VCaP (cell line): ENCODE measurements around the gene PLEKHA6.
"Not testable (repeated sequence)": the region's sequence is repeated elsewhere in the genome, so short reads cannot be mapped to it uniquely, and the experiment has no call there.

Experiments
- H3K27ac ChIP-seq: fragments of 450-650 bp; 2 replicates; pipeline ENCODE4 v1.5.1; 2017
- TF ChIP-seq, protein P1 (sequence below): fragments of 450-650 bp; conservative IDR thresholded peaks from 2 replicates; pipeline ENCODE4 v1.5.1; 2017; ENCODE audit warnings: mild to moderate bottlenecking, moderate library complexity

Gene PLEKHA6

DNA sequence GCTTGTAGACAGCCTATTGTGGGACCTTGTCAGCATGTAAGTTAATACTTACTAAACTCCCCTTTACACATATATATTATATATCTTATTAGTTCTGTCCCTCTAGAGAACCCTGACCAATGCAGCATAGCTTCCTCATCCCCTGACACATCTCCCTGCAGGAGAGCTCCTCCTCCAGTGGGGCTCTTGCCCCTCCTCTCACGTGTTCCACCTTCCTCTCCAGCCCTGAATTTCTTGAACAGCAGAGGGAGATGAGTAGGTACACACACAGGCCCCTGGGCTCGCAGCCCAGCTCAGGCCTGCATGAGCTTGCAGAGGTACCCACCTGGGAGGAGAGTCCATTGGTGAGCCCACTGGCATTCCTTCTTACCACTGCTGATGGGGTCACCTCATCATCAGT lies 118.7 kb downstream of the PLEKHA6 start:
- TF ChIP-seq, protein P1, sequence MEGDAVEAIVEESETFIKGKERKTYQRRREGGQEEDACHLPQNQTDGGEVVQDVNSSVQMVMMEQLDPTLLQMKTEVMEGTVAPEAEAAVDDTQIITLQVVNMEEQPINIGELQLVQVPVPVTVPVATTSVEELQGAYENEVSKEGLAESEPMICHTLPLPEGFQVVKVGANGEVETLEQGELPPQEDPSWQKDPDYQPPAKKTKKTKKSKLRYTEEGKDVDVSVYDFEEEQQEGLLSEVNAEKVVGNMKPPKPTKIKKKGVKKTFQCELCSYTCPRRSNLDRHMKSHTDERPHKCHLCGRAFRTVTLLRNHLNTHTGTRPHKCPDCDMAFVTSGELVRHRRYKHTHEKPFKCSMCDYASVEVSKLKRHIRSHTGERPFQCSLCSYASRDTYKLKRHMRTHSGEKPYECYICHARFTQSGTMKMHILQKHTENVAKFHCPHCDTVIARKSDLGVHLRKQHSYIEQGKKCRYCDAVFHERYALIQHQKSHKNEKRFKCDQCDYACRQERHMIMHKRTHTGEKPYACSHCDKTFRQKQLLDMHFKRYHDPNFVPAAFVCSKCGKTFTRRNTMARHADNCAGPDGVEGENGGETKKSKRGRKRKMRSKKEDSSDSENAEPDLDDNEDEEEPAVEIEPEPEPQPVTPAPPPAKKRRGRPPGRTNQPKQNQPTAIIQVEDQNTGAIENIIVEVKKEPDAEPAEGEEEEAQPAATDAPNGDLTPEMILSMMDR = no peak
- H3K27ac ChIP-seq = no peak overlapping the region

DNA sequence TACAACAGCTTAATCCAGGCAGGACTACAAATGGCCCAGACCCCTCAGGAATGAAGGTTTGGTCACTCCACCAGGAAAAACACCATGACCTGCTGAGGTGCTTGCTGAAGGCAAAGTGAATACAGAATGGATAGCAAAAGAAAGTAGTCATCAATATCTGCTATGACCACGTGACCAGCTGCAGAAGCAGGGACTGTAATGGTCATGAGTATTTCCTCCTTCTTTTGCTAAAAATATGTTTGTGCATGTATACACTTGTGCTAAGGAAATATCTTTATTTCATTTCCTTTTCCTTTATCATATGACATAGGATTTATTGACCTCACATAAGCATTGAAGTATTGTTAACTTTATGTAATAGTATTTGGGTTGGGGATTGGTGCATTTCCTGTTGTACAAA lies 119.5 kb downstream of the PLEKHA6 start:
- TF ChIP-seq, protein P1 = no peak

DNA sequence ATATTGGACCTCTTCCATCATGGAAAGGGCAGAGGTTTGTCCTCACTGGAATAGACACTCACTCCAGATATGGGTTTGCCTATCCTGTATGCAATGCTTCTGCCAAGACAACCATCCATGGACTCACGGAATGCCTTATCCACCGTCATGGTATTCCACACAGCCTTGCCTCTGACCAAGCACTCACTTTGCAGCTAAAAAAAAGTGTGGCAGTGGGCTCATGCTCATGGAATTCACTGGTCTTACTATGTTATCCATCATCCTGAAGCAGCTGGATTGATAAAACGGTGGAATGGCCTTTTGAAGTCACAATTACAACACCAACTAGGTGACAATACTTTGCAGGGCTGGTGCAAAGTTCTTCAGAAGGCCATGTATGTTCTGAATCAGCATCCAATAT lies 120.3 kb downstream of the PLEKHA6 start:
- H3K27ac ChIP-seq = not testable (repeated sequence)

More for the DNA sequence above, 119.5 kb downstream of the PLEKHA6 start:
- no peak overlapping the region for H3K27ac ChIP-seq

DNA sequence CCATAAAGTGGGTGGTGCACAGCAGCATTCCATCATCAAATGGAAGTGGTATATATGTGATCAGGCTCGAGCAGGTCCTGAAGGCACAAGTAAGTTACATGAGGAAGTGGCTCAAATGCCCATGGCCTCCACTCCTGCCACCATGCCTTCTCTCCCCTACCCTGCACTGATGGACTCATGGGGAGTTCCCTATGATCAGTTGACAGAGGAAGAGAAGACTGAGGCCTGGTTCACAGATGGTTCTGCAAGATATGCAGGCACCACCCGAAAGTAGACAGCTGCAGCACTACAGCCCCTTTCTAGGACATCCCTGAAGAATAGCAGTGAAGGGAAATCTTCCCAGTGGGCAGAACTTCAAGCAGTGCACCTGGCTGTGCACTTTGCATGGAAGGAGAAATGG lies 121.2 kb downstream of the PLEKHA6 start:
- not testable (repeated sequence) for H3K27ac ChIP-seq

DNA sequence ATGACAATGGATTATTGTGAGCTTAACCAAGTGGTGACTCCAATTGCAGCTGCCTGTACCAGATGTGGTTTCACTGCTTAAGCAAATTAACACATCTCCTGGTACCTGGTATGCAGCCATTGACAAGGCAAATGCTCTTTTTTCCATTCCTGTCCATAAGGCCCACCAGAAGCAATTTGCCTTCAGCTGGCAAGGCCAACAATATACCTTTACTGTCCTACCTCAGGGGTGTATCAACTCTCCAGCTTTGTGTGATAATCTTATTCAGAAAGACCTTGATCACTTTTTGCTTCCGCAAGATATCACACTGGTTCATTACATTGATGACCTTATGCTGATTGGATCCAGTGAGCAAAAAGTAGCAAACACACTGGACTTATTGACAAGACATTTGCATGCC lies 122.2 kb downstream of the PLEKHA6 start:
- not testable (repeated sequence) for H3K27ac ChIP-seq

DNA sequence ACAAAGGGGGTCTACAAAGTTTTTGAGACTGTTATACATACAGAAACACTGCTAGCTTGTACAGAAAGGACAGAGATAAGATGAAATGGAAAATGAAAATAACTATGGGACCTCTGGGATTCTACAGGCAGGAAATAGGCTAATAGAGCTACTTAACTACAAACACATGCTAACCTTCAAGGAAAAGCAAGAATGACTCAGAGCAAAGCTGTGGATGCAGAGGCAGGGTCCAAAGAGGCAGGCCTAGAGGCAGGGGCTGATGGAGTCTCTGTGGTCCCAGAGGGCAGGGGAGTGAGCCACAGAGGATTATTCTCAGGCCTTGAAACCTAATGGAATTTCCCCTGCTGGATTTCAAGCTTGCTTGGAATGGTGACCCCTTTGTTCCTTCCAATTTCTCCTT lies 127.2 kb downstream of the PLEKHA6 start:
- TF ChIP-seq, protein P1 = no peak
- no peak overlapping the region for H3K27ac ChIP-seq

DNA sequence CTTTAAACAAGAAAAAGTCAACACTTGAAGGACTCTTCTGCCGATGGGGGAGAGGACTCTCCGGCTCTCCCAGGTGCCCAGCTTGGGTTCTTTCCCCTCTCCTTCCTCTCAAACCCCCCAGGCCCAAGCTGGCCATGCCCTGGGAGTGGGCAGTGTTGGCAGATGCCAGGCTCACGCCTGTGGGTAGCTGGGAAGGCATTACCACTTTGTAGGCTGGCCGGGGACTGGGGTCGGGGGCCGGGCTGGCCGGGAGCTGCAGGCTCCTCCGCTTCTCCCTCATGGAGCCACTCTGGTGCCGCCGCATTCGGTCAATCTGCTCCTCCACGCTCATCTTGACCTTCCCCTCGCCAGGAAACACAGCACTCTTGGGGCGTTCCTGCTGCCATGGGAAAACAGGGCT lies 129.5 kb downstream of the PLEKHA6 start:
- H3K27ac ChIP-seq = no peak overlapping the region
- TF ChIP-seq, protein P1 = no peak

DNA sequence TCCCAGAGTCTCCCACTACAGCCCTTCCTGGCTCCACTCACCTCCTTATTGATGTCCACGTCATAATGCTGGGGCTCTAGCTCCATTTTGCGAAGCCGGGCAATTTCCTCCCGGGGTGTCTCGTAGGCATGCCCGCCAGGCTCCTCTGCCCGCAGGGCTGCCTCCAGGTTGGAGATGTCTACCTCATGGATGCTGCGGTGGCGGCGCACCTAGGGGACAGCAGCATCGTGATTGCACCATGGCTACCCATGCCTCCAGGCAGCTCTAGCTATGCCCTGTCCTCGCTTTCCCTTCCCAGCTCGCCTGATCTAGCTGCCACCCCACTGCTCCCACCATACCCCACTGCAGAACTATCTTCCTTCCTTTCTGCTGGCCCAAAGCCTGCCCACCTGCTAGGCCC lies 130.8 kb downstream of the PLEKHA6 start:
- TF ChIP-seq, protein P1 = no peak

DNA sequence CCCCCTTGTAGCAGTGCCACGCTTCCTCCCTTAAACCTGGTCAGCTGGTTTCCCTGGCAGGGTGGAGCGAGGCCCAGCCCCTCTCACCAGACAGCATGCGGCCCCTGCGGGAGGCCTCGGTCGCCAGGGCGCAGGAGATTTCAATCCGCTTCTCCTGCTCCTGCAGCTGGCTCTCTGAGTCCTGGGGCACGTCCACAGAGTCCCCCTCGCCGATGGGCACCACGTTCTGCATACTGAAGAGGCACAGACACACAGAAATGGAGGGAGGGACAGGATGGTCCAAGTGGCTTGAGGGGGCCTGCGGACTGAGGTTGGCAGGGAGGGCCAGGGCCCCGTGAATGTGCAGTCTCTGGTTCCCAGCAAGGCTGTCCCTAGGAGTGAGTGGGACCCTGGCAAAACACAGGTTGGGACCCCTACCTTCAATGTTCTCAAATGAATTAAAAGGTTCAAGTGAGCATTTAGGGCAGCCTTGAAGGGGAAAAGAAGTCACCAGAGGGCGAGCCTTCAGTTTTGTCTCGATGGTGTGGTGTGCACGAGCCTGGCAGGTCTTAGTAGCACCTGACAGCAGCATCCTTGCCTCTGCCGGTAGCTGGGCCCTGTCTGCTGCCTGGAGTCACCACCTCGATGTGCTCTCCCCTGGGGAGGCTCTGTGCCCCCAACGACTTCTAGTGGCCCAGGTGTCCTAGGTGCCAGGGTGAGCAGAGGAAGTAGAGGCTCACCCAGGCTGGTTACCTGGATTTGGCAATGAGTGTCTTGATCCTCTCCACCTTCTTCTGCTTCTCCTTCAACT lies 131.5 kb downstream of the PLEKHA6 start:
- H3K27ac ChIP-seq = no peak overlapping the region
- TF ChIP-seq, protein P1 = no peak

More for the DNA sequence above, 130.8 kb downstream of the PLEKHA6 start:
- no peak overlapping the region for H3K27ac ChIP-seq
